ENCODE measurements around the gene CHPF2.

DNA sequence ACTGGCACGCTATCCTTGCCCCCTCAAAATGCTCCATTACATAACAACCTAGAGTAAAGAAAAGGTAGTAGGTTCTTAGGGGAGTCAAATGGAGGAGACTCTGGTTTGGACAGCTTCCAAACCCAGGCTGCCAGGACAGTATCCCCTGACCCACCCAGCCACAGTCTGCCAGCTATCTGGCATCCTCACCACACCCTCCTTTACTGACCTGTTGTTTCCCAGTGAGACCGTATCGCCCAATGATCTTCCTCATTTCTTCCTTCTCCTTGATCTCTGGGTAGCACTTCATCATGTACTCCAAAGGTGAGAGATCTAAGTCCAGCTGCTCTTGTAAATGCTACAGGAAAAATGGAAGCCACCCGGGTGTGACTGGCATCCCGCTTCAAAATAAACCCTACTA, 16.9 kb upstream of the CHPF2 start:
- TF ChIP-seq, protein P1, sequence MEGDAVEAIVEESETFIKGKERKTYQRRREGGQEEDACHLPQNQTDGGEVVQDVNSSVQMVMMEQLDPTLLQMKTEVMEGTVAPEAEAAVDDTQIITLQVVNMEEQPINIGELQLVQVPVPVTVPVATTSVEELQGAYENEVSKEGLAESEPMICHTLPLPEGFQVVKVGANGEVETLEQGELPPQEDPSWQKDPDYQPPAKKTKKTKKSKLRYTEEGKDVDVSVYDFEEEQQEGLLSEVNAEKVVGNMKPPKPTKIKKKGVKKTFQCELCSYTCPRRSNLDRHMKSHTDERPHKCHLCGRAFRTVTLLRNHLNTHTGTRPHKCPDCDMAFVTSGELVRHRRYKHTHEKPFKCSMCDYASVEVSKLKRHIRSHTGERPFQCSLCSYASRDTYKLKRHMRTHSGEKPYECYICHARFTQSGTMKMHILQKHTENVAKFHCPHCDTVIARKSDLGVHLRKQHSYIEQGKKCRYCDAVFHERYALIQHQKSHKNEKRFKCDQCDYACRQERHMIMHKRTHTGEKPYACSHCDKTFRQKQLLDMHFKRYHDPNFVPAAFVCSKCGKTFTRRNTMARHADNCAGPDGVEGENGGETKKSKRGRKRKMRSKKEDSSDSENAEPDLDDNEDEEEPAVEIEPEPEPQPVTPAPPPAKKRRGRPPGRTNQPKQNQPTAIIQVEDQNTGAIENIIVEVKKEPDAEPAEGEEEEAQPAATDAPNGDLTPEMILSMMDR (IDR thresholded peaks at IDR 0.05), result no peak
- no peak for TF ChIP-seq POLR2A (IDR thresholded peaks at IDR 0.05)

Measured in uterus (tissue), 2 donors.